ENCODE data around the gene CASKIN2.

The CASKIN2 gene

GRCh38 chr17:75555679-75556153 lies 40.4 kb upstream of the CASKIN2 start:
- no peaks in the 10 kb centered on the region for H3K9me2 ChIP-seq (replicated peaks; ENCODE audit: control insufficient read depth, low read length)
- H4K20me1 ChIP-seq (ENCODE audit: control insufficient read depth, insufficient read depth, low read depth, low read length) = no peaks in the 10 kb centered on the region
- no peak for TF ChIP-seq EZH2phosphoT487 (IDR thresholded peaks at IDR 0.05; ENCODE audit: borderline replicate concordance, low read length)
- TF ChIP-seq CTCF (IDR thresholded peaks at IDR 0.05; ENCODE audit: low read depth, low read length, poor library complexity, severe bottlenecking) = no peak
- no peaks in the 10 kb centered on the region for H3K9me3 ChIP-seq (ENCODE audit: control insufficient read depth, insufficient read depth, low read length)
- no peak overlapping the region for H3K4me3 ChIP-seq (ENCODE audit: low read length)
- no peak overlapping the region for H3K27ac ChIP-seq (ENCODE audit: low read depth, low read length)
- H3K79me2 ChIP-seq (ENCODE audit: control insufficient read depth, low read length) = no peaks in the 10 kb centered on the region
- no peaks in the 10 kb centered on the region for H3K36me3 ChIP-seq (ENCODE audit: control insufficient read depth, low read length)
- H3K4me1 ChIP-seq (ENCODE audit: control insufficient read depth, low read length) = no peaks in the 10 kb centered on the region
- H3K4me2 ChIP-seq (ENCODE audit: low read length) = no peak overlapping the region
- H3K27me3 ChIP-seq (ENCODE audit: control insufficient read depth, low read length) = no peaks in the 10 kb centered on the region
- no peaks in the 10 kb centered on the region for H3F3A ChIP-seq (ENCODE audit: control insufficient read depth, insufficient read depth)

GRCh38 chr17:75553295-75554110 lies 38.2 kb upstream of the CASKIN2 start:
- H3K27ac ChIP-seq (ENCODE audit: low read depth, low read length) = no peak overlapping the region
- H3K36me3 ChIP-seq (ENCODE audit: control insufficient read depth, low read length) = no peaks in the 10 kb centered on the region
- H3K9me3 ChIP-seq (ENCODE audit: control insufficient read depth, insufficient read depth, low read length) = no peaks in the 10 kb centered on the region
- H3K4me3 ChIP-seq (ENCODE audit: low read length) = no peak overlapping the region
- H3K27me3 ChIP-seq (ENCODE audit: control insufficient read depth, low read length) = no peaks in the 10 kb centered on the region
- H3K4me2 ChIP-seq (ENCODE audit: low read length) = no peak overlapping the region
- no peaks in the 10 kb centered on the region for H3F3A ChIP-seq (ENCODE audit: control insufficient read depth, insufficient read depth)
- no peaks in the 10 kb centered on the region for H3K9me2 ChIP-seq (replicated peaks; ENCODE audit: control insufficient read depth, low read length)
- no peaks in the 10 kb centered on the region for H4K20me1 ChIP-seq (ENCODE audit: control insufficient read depth, insufficient read depth, low read depth, low read length)
- H3K79me2 ChIP-seq (ENCODE audit: control insufficient read depth, low read length) = no peaks in the 10 kb centered on the region
- no peaks in the 10 kb centered on the region for H3K4me1 ChIP-seq (ENCODE audit: control insufficient read depth, low read length)
- no peak for TF ChIP-seq EZH2phosphoT487 (IDR thresholded peaks at IDR 0.05; ENCODE audit: borderline replicate concordance, low read length)
- TF ChIP-seq CTCF (IDR thresholded peaks at IDR 0.05; ENCODE audit: low read depth, low read length, poor library complexity, severe bottlenecking) = no peak

- no peak for TF ChIP-seq CTCF (IDR thresholded peaks at IDR 0.05; ENCODE audit: low read depth, low read length, poor library complexity, severe bottlenecking)
- no peak for TF ChIP-seq EZH2phosphoT487 (IDR thresholded peaks at IDR 0.05; ENCODE audit: borderline replicate concordance, low read length)
- Histone ChIP-seq H3K4me2 (ENCODE audit: low read length) (no peak overlapping the region), H3K27me3 (ENCODE audit: control insufficient read depth, low read length) (no peaks in the 10 kb centered on the region), H3K4me3 (ENCODE audit: low read length) (no peak overlapping the region), H3K27ac (ENCODE audit: low read depth, low read length) (no peak overlapping the region), H3K9me3 (ENCODE audit: control insufficient read depth, insufficient read depth, low read length) (no peaks in the 10 kb centered on the region), H3K79me2 (ENCODE audit: control insufficient read depth, low read length) (no peaks in the 10 kb centered on the region), H4K20me1 (ENCODE audit: control insufficient read depth, insufficient read depth, low read depth, low read length) (no peaks in the 10 kb centered on the region), H3K9me2 (replicated peaks; ENCODE audit: control insufficient read depth, low read length) (no peaks in the 10 kb centered on the region), H3K36me3 (ENCODE audit: control insufficient read depth, low read length) (no peaks in the 10 kb centered on the region), H3K4me1 (ENCODE audit: control insufficient read depth, low read length) (no peaks in the 10 kb centered on the region), H3F3A (ENCODE audit: control insufficient read depth, insufficient read depth) (no peaks in the 10 kb centered on the region)
Measured at GRCh38 chr17:75552425-75553294, 37.3 kb upstream of the CASKIN2 start.
